Activated T-cell treated with anti-CD3 and anti-CD28 coated beads, Interleukin-2, amount 50 U/mL, for 1 hour (primary cell): Measurements from ENCODE around the gene UBR2.
"Not testable (repeated sequence)": the region's sequence is repeated elsewhere in the genome, so short reads cannot be mapped to it uniquely, and the experiment has no call there.

ENCODE experiments used
- DNase-seq: peaks from one replicate; pipeline ENCODE4 v3.0.0-alpha.2; 2020

UBR2 gene

GRCh38 chr6:42619963-42620362, 56.1 kb downstream of the UBR2 start:
- no peak for DNase-seq

DNA sequence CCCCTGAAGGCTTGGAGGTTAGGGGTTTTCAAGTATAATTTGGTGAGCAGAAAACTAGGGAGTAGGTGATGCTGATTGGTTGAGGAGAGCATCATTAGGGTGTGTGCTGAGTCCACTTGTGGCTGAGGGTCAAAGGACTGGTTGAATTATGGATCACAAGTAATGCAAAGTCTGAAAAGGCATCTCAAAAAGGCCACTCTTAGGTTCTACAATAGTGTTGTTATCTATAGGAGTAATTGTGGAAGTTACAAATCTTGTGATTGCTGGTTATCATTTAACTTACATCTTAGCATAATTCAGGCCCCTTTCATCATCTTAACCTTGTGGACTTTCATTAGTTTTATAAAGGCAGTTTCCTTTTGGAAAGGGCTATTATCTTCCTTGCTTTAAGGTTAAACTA, 60.8 kb downstream of the UBR2 start:
- DNase-seq, result no peak

- no peak for DNase-seq
Measured at GRCh38 chr6:42627044-42627443, 63.2 kb downstream of the UBR2 start.

DNA sequence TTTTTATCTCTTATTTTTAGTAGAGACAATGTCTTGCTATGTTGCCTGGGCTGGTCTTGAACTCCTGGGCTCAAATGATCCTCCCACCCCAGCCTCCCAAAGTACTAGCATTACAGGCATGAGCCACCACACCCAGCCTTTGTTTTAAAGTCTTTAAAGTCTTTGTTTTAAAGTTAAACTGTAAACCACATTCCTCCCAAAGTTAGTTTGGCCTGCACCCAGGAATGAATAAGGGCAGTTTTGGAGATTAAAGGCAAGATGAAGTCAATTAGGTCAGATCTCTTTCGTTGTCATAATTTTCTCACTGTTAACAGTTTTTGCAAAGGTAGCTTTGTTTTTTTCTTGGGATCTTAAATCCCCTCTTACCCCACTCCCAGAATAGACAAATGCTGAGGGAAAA, 63.8 kb downstream of the UBR2 start:
- DNase-seq, result no peak

DNA sequence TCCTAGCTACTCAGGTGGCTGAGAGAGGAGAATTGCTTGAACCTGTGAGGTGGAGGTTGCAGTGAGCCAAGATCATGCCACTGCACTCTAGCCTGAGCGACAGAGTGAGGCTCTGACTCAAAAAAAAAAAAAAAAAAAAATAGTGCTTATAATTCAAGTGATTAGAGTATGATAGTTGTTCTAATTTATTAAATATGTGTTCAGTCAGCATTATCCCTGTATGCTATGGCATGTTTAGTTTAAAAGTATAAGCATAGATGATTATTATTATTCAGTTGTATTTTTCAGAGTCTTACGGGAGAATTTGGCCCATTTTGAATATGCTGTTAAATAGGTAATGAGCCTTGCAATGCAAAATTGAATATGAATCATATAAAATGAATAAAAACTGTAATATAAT, 64.8 kb downstream of the UBR2 start:
- no peak for DNase-seq

- no peak for DNase-seq
Measured at GRCh38 chr6:42629845-42630244, 66.0 kb downstream of the UBR2 start.

- no peak for DNase-seq
Measured at GRCh38 chr6:42637681-42638080, 73.9 kb downstream of the UBR2 start.

DNA sequence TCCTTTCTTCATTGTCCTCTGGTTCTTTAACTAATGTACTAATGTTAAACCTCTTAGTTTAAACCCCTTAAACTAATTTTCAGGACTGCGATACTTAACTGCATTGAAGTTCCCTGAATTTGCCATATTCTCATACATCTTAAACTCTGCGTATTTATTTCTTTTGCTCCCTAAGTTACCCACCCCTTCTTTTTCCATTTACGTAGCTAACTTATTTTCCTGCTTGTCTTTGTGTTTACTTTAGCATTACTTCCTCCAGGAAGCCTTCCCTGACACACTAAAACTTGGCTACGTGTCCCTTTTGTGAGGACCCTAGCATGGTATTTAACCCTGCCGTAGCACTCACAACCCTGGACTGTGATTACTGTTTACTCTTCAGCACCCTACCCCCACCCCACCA, 79.0 kb downstream of the UBR2 start:
- no peak for DNase-seq

GRCh38 chr6:42644211-42644610, 80.4 kb downstream of the UBR2 start:
- no peak for DNase-seq

DNA sequence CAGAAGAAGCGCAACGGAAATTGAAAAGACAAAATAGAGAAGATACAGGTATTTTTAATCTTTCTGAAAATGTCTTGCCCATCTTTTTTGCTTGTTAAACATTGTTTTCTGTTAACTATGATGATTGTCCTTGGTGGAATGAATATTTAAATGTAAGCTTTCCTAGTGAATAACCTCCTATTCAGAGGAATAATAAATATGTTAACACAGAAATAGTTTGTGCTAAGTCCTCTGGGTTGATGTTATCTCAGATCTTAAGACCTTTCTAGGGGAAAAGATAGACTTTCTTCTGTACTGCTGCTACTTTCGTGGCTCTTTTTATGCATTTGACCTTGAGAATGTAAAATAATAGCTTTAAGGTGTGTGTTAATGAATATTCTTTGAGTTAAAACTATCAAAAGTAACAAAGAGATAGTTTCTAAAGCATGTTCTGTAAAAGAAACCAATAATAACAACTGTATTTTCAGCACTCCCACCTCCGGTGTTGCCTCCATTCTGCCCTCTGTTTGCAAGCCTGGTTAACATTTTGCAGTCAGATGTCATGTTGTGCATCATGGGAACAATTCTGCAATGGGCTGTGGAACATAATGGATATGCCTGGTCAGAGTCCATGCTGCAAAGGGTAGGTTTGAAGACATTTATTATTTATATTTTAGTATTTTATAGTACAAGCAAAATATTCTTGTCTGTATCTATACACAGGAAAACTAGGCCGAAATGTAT, 88.4 kb downstream of the UBR2 start:
- no peak for DNase-seq

DNA sequence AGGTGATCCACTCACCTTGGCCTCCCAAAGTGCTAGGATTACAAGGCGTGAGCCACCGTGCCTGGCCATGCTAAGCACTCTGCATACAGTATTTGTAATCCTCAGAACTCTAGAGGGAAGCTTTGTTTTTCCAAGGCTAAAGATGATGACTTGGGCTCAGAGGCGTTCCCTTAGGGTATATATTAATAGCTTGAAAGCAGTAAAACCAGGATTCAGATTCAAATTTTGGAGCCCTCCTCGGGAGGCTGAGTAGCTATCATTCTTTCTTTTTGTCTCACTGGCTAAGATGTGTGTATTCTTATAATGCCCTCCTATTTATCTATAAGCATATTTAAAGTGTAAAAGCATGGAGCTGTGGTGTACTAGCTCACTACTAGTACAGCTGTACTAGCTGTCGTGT, 90.0 kb downstream of the UBR2 start:
- no peak for DNase-seq

- no peak for DNase-seq
Measured at GRCh38 chr6:42659806-42660205, 96.0 kb downstream of the UBR2 start.

GRCh38 chr6:42661540-42662153, 97.8 kb downstream of the UBR2 start:
- peak; percentile 84 for DNase-seq

DNA sequence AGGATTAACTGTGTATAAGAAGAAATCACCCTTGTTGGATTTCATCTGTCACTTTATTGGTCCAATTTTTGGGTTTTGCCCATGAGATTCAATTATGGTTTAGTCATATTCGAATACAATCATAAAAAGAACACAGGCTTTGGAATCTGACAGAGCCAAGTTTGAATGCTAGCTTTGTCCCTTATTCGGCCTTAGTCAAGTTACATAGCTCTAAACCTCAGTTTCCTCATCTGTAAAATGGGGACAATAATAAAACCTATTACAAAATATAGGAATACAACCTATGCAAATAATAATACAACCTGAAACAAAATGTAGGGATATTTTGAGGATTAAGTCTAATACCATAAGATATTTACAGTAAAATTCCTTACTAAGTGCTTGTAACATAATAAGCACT, 100.9 kb downstream of the UBR2 start:
- no peak for DNase-seq

DNA sequence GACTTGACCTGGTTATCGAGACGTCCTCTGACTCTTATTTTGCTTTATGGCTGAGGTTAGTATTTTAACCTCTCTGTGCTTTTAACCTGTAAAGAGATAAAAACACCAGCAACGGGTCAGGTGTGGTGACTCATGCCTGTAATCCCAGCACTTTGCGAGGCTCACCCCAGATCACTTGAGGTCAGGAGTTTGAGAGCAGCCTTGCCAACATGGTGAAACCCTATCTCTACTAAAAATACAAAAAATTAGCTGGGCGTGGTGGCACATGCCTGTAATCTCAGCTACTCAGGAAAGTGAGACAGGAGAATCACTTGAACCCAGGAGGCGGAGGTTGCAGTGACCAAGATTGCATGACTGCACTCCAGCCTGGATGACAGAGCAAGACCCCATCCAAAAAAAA, 110.5 kb downstream of the UBR2 start:
- not testable (repeated sequence) for DNase-seq

DNA sequence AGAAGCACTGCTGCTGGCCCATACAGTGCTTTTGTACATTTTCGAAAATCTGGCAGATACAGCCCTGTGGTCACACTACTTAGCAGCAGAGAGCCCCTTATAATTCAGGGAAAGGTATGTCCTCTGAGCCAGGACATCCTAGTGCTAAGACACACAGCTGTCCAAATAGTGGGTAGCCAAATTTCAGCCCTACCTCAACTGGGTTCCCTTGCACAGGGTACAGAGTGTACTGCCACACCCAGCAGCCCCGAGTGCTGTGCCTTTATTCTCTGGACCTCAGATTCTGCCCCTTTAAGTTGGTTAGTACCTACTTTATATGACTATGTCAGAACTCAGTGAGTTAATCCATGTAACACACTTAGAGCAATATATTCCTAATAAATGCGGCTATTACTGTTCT, 111.0 kb downstream of the UBR2 start:
- no peak for DNase-seq

DNA sequence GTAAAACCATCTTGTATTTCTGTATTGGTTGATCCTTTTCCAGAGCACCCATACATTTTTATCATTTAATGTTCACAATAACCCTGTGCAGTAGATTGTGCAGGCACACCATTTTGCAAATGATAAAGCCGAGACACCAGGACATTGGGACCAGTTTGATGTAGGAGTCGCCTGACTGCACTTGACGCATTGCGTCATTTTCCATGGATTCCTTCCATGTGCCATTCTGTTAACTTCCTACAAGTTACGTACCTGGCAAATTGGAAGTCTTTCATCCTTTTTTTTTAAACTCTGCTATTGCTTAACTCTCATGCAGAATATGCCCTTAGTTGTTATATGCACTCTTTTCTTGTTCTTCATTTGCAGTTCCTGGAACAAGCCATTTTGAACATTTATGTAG, 115.5 kb downstream of the UBR2 start:
- no peak for DNase-seq

DNA sequence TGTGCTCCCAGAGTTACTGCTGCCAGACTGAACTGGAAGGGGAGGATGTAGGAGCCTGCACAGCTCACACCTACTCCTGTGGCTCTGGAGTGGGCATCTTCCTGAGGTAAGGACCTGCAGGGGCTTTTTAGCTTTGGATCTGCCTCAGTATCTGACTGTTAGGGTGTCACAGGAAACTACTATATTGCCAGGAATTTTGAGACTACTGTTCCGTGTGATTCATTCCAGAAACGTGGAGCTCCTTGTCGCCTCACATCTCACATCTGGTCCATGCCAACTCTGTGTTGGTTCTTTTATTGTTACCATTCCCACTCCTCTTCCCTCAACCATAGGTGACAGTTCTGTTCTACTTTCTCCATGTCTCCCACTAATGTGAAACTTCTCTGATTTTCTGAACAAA, 124.5 kb downstream of the UBR2 start:
- no peak for DNase-seq

DNA sequence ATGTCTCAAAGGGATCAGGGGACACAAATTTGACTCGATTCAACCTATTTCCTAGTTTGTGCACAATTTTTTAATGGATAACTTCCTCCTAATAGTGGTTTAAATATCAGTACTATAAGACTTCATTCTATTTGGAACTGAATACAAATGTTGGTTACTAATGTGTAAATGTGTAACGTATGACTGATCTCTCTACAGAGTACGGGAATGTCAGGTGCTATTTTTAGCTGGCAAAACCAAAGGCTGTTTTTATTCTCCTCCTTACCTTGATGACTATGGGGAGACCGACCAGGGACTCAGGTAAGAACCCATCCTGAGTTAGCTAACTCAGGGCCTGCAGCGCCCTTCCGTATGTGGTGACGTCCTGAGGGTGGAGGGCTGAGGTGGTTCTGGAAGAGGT, 125.5 kb downstream of the UBR2 start:
- DNase-seq, result no peak

- no peak for DNase-seq
Measured at GRCh38 chr6:42690151-42690702, 126.4 kb downstream of the UBR2 start.

DNA sequence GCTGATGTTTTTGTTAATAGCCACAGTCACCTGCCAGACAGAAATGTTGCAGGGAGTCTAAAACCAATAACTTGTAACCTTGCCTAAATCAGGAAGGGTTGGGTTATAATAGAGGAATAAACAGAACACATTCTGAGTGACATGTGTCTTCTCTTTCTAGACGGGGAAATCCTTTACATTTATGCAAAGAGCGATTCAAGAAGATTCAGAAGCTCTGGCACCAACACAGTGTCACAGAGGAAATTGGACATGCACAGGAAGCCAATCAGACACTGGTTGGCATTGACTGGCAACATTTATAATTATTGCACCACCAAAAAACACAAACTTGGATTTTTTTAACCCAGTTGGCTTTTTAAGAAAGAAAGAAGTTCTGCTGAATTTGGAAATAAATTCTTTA, 127.0 kb downstream of the UBR2 start:
- DNase-seq, result no peak

DNA sequence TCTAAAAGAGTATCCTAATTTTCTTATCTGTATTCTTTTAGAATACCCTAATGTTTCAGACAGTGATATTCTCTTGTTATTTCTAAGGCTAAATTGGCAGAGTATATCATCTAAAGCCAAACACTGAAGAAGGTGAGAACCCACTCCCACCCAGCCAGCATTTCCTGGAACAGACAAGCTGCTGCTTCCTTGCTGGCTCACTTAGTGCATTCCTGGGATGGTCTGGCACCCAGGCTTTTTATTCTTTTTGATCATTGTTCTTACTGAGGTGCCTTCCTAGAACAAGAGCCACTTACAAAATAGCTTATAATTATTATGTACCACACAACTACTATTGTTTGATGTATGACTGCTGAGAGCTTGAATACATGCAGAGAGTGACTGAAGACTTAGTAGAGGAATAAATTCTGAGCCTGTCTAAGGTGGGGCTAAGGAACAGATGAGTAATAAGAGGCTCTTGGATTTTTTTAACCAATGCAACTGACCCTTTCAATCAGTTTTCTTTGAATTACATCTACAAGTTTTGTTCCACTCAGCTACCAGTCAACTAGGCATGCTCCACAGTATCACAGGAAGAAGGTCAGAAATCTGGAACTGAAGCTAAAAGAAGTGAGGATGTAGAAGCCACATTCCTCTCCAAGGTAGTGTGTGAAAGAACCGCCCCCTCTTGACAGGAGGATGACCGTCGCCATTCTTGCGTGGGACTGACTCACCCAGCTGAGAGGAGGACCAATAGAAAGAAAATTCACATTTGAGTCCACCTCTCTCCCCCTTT, 128.5 kb downstream of the UBR2 start:
- no peak for DNase-seq

- DNase-seq, result no peak
Measured at GRCh38 chr6:42693725-42694323, 130.0 kb downstream of the UBR2 start.

DNA sequence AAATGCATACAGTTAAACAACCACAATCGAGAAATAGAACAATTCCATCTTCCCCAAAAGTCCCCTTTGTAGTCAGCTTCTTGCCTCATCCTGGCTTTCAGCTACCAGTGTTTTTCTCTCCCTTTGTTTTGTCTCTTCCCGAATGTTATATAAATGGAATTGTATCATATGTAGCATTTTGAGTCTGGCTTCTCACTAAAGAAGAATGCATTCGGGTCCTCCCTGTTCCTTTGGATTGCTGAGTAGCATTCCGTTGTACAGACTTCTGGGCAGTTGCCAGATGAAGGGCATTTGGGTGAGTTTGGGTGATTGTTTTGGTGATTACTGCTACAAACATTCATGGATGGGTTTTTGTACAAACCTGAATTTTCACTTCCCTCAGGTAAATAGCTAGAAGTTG, 130.8 kb downstream of the UBR2 start:
- no peak for DNase-seq
